NCI-H446 treated with DMSO at 0.1 percent for 48 hours (cell line): ENCODE data around the gene ERLEC1.
"Not testable (repeated sequence)": the region's sequence is repeated elsewhere in the genome, so short reads cannot be mapped to it uniquely, and the experiment has no call there.

Experiments
- DNase-seq: peaks from one replicate; lab custom pipeline; 2025; lab: John Stamatoyannopoulos, UW

The ERLEC1 gene, protein sequence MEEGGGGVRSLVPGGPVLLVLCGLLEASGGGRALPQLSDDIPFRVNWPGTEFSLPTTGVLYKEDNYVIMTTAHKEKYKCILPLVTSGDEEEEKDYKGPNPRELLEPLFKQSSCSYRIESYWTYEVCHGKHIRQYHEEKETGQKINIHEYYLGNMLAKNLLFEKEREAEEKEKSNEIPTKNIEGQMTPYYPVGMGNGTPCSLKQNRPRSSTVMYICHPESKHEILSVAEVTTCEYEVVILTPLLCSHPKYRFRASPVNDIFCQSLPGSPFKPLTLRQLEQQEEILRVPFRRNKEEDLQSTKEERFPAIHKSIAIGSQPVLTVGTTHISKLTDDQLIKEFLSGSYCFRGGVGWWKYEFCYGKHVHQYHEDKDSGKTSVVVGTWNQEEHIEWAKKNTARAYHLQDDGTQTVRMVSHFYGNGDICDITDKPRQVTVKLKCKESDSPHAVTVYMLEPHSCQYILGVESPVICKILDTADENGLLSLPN

DNA sequence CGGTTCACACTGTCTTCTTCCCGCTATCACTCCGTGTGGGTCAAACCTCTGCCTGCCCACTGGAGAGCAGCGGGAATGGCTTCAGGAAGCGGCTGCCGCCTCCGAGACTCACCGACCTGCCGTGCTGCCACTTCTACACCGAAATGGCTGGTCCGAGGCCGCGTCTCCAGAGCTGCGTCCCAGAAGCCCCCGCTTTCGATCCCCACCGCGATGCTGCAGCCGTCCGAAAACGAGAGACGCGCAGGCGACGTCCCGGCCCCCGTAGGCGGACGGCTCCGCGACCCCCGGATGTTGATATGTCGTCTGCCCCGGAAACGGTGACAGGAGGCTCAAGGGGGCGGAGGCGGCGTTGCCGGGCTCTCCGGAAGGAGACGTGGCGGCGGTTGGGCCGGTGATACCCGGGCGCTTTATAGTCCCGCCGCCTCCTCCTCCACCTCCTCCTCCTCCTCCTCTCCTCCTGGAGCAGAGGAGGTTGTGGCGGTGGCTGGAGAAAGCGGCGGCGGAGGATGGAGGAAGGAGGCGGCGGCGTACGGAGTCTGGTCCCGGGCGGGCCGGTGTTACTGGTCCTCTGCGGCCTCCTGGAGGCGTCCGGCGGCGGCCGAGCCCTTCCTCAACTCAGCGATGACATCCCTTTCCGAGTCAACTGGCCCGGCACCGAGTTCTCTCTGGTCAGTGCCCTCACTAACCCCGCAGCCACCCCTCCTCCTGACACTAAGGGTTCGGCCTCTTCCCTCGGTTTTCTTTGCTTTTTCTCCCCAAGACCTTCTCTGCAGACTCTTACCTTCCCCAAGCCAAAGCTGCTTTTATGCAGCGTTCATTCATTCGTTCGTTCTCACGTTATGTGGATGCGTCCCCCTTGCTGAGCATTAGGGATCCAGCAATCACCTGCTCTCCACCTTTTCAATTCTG, at the start of gene ERLEC1, which contains the start of gene ASB3:
Gene ERLEC1, plus strand, starts transcription at position 340 of the 909 bp plus-strand sequence. Its CDS starts 167 bp downstream, at position 507.
Gene ASB3, minus strand, starts transcription at position 249 of the 909 bp plus-strand sequence. CDS start 21,381 bp downstream, outside the sequence.
- DNase-seq = peak; percentile 80

GRCh38 chr2:53737091-53737490, 49.8 kb upstream of the ERLEC1 start:
- DNase-seq = no peak

GRCh38 chr2:53739032-53739431, 47.8 kb upstream of the ERLEC1 start:
- no peak for DNase-seq

DNA sequence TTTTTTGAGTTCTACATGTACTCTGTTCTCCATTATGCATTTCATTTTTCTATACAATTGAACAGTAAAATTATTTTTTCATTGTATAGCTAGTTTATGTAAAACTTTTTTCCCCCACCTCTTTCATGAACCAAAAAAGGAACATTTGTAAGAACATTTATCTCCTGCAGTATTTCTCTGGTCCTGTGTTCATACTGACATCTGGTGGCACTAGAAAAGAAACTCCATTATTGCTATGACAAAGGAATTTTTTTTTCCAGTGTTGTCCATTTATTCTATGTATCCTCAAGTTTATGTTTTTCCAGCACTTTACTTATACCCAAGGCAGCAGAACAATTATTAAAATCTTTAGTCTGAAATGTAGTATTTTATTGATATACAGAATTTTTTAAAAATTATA, 46.7 kb upstream of the ERLEC1 start:
- DNase-seq = peak; percentile 47

DNA sequence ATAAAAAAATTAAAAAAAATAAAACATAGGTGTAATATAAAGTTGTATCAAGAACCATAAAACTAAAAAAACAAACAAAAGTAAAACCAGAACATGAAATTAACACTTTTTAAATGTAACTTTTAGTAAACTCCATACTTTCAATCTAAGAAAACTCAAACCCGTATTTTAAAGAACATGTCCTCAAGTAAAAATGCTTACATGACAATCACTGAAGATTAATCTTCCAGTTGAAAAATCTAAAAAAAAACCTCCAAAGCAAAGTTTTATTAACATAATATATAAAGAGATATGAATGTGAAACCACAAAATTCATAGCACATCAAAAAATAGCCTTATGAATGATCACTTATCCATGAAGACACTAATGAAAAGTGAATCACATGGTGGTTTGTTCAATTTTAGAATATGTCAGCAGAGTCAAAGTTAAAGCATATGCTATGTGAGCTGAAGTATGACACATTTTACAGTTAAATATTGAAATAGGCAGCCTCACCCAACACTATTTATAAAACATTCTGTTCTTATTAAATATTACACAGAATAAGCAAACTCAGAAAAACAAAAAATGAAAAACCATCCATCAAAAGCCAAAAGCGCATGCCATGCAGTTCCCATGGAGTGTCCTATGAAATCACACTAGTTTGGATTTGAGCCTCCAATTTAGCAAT, 42.3 kb upstream of the ERLEC1 start:
- no peak for DNase-seq

DNA sequence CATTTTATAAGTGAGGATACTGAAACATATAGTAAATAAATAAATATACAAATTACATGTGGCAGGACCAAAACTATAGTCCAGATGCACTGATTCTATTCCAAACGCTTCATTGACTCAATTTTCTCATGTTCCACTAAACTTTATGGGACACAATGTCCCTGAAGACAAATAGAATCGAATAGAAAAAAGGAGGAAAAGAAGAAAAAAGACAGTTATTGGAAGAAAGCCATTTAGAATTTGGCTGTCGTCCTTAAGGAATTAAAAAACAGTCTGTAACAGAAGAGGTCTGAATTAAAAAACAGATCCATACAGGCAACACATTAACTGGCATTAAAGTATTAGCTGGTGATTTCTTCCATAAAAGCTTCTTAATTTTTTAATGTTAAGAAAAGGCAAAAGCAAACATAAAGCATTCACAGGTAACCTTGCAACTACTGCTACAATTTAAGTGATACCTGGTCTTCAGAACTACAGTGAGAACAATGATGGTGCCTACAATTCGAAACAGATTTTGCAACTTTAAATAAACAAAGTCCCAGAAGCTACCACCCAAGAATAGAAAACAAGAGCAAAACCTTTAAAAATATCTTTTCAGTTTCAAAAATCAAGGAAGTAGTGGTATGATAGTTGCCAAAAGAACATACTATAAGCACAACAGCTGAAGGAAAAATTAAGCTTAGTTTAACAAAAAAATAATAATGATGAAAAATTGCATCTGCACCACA, 36.6 kb upstream of the ERLEC1 start:
- DNase-seq = peak; percentile 6

DNA sequence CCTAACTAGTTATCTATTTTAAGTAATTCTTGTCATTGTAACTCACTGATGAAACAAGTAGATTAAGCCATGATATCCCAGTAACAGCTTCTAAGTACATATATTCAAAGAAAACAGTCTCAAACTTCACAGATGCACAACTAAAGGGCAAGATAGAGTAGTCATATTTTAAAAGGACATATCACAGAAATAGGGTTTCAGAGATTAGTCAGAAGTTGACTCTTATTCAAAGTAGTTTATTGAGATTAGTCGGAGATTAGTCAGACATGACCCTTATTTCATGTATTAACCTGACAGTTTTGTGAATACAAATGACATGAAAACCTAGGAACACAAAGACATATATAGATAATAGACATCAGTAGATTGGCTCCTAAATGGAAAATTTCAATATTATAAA, 35.1 kb upstream of the ERLEC1 start:
- DNase-seq = no peak

DNA sequence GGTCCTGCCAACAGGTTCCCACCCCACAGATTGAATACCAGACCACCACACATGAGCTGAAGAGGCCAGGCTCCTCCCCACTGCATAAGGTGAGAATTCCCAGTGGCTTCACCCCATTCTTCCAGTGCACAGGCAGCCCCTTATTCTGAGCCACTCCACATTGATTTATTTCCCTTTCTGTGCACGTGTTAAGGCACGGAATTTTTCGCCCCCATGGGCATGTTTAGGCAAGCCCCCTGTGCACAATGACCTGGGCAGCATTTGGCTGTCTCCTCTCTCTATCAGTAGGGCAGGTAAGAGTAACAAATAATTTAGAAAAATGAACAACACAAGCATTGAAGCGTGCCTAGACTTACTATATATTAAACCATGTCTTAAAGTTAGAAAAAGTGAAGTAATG, 34.5 kb upstream of the ERLEC1 start:
- no peak for DNase-seq

DNA sequence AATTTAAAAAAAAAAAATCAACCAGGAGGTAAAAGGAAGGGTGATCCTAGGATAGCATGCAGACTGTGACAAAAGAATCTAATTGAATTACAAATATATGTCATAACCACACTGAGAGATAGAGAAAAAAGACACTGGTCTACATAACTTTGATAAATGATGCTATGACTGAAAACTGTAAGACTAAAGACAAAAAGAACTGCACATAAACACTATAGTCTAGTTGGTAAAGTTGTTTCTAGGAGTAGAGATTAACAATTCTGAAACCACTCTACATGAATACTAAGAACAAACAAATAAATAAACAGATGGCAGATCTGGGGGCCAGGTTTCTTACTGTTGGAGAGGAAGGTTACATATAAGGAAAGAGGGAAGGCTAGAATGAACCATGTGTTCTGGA, 33.8 kb upstream of the ERLEC1 start:
- DNase-seq = no peak

- DNase-seq = no peak
Observed at GRCh38 chr2:53755121-53755520, 31.7 kb upstream of the ERLEC1 start.

GRCh38 chr2:53756644-53757043, 30.2 kb upstream of the ERLEC1 start:
- no peak for DNase-seq

DNA sequence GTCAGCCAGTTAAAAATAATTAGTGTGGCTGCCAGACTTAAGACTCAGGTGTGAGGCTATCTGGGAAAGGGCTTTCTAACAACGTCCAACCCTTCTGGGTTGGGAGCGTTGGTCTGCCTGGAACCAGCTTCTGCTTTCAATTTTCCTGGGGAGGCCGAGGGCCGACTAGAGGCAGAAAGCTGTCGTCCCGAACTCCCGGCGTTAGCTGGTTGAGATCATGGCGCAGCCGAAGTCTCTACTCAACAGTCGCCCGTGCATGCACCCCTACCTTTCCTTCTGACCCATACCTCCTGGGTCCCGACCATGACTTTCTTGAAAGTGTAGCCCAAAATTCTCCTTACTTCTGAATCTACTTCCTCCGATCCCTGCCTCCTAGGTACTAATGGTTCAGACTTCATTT, 29.6 kb upstream of the ERLEC1 start:
- not testable (repeated sequence) for DNase-seq

- DNase-seq = no peak
Observed at GRCh38 chr2:53765767-53766166, 21.1 kb upstream of the ERLEC1 start.

DNA sequence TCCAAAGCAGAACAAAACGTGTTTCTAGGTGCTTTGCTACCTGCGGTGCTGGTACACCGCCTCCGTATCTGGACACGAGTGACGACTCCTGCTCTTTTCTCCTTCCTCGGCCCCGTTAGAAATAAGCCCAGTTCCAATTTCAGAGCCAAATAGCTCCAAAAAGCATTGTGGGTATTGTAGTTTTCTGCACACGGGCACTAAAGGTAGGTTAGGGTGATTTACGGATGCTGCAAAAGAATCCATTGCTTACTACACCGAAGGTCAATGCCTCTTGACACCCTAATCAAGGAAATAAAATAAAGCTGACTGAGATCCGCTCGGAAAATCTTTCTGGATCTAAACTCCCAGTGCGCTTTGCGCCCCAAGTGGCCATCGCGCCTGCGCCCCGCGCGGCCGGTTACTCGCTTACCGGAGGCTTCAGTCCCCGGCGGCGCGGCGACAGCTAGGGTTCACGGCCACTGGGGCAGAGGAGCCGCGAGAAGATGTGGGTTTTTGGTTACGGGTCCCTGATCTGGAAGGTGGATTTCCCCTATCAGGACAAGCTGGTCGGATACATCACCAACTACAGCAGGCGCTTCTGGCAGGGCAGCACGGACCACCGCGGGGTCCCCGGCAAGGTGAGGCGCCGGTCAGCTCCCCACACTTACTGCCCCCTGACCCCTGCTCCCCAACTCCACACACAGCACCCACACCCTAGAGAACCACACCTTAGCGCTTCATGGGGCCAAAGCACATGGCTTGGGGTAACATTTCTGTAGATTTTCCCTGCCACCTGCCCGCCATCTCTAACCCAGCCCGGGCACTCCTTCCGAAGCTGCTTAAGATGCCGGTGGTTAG, 19.2 kb upstream of the ERLEC1 start, which contains the start of gene CHAC2:
Gene CHAC2, plus strand, starts transcription at position 400 of the 837 bp plus-strand sequence. Its CDS starts 83 bp downstream, at position 483.
- DNase-seq = peak; percentile 72

- DNase-seq = no peak
Observed at GRCh38 chr2:53768242-53768542, 18.7 kb upstream of the ERLEC1 start.

DNA sequence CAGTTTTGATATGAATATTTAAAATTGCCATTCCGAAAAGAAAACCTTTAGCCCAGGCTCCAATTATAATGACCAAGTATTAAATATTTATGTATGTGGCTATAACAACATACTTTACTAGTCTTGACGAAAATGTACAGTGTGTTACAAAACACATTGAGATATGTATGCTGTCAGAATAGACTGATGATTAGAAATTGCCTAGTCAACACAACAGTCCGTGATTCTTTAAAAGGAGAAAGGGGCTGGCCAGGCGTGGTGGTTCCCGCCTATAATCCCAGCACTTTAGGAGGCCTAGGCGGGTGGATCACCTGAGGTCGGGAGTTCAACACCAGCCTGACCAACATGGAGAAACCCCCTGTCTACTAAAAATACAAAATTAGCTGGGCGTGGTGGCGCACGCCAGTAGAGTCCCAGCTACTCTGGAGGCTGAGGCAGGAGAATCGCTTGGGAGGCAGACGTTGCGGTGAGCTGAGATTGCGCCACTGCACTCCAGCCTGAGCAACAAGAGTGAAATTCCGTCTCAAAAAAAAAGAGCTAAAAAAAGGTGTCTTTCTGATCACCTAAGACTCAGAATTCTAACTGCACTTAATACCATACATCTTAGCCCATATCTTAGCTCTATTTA, 17.4 kb upstream of the ERLEC1 start:
- DNase-seq = no peak

DNA sequence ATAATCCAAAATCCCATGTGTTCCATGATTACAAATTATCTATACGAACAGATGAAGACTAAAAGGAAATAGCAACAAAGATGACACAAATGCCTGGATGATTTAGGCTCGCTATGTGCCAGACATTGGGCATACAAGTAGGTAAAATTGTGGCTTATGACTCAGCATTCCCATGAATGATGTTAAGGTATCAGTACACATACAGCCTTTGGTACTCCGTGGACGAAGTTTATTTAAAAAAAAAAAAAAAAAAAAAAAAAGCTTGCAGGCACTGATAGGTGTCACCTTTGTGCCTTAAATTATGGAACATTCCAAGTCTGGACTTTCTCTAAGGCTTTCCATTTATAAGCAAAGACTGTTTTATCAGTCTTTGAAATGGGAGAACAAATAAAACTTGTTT, 16.6 kb upstream of the ERLEC1 start:
- DNase-seq = no peak

GRCh38 chr2:53777134-53777533, 9.7 kb upstream of the ERLEC1 start:
- DNase-seq = no peak

- DNase-seq = no peak
Observed at GRCh38 chr2:53778536-53779162, 8.2 kb upstream of the ERLEC1 start.

- no peak for DNase-seq
Observed at GRCh38 chr2:53780056-53780455, 6.8 kb upstream of the ERLEC1 start.
